Activated CD4-positive, alpha-beta T cell treated with anti-CD3 and anti-CD28 coated beads, Interleukin-2, amount 50 U/mL, for 1 hour (primary cell): ENCODE measurements around the gene CLCNKA.
"Not testable (repeated sequence)": the region's sequence is repeated elsewhere in the genome, so short reads cannot be mapped to it uniquely, and the experiment has no call there.

Experiments
- DNase-seq: peaks from one replicate; pipeline ENCODE4 v3.0.0-alpha.2; 2020

Gene CLCNKA

DNA sequence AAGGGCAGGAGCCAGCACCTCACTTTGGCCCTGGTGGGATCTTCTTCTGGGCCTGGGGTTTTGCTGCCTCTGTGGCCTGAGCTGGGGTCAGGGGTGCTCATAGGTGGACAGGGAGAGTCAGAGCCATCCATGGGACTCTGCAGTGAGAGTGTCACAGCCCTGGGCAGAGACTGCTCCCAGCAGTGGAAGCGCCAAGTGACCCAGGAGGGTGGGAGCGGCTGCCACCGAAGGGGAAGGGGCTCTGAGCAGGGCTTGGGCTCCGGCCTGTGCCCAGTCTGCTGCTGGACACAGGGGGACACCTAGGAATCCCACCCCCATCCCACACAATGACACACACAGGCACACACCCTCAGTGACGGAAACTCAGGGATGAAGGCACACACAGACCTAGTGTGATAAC lies 22.1 kb downstream of the CLCNKA start:
- DNase-seq, result no peak

DNA sequence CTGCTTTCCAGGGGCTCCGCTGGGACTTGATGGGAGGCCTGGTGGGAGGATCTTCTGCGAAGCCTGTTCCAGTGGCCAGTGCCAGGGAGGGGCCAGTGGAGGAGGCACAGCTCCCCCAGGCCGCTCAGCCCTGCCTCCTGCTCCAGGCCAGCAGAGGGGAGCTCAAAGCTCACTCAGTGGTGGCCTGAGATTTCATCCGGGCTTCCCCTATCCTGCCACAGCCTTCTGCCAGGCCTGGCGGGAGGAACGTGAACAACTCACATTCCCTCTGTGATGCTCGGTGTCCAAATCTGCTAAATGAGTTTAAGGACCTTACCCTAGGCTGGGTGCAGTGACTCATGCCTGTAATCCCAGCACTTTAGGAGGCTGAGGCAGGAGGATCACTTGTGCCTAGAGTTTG lies 25.0 kb downstream of the CLCNKA start:
- DNase-seq, result no peak

DNA sequence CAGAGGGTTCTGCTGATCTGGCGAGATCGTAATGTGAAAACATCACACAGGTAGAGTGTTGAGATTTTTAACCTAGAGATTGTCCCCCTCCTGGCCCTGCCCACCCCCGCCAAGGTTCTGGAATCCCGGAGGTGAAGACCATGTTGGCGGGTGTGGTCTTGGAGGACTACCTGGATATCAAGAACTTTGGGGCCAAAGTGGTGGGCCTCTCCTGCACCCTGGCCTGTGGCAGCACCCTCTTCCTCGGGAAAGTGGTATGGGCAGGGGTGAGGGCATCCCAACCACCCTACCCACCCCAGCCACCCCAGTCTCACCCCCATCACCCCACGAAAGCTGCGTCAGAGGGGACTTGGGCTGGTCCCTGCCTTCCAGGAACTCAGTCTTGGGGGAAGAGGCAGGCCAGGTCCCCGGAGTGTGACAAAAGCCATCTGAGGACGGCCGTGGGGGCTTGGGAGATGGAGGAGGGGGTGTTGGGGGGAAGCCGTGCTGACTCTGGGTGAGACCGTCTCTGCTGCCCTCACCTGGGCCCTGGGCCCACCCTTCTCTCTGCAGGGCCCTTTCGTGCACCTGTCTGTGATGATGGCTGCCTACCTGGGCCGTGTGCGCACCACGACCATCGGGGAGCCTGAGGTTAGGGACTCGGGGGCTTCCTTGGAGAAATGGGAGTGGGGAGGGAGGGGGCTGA lies 26.1 kb downstream of the CLCNKA start:
- DNase-seq, result no peak

DNA sequence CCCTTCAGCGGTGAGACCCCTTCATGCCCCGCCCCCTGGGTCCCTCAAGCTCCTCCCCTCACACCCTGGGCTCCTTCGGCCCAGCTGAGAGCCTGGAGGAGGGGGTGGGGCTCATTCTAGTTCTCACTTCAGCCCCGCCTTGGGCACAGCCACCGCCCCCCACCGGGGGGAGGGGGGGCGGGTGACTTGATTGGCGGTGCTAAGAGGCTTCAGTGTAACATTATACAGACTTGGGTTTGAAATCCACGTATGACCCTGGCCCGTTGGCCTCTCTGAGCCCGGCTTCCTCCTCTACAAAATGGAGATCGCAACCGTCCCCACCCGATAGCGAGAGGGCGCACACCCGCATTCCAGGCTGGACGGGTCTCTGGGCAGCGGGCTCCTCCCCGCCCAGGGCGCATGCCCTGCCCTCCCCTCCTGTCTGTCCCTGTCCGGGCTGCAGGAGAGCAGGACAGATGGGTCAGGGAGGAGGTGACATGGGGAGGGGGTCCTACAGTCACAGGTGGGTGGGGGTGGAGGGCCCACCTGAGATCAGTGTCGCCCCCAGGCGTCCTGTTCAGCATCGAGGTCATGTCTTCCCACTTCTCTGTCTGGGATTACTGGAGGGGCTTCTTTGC lies 26.8 kb downstream of the CLCNKA start:
- DNase-seq, result peak; percentile 10

DNA sequence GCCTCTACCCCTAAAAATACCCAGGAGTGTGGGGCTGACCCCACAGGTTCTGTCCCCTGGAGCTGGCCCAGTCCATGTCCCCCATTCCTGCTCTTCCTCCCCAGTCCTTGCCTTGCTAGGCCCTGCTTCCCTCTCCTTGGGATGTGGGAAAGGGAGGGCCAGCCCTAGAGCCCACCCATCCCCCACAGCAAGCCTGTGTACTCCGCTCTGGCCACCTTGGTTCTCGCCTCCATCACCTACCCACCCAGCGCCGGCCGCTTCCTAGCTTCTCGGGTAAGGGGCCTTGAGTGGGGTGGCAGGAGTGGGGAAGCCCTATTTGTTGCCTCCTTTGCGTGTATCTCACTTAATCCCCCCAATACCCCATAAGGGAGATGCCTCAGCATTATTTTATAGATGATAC lies 28.5 kb downstream of the CLCNKA start:
- no peak for DNase-seq

DNA sequence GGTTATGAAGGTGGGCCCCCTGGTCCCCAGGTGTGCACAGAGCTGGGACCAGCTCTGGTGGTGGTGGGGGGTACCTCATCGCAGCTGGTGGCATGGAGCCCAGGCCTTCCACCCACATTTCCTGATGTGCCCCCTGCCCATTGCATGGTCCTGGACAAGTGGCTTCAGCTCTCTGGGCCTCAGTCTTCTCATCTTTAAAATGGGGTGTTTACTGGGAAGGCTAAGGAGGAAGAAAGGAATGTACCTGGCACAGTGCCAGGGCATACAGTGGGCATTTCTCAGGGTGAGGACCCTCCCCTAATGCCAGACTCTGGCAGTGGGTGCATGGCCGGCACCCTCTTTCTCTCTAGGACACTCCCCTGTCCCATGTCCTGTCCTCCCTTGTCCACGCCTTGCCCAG lies 29.2 kb downstream of the CLCNKA start:
- DNase-seq, result no peak

DNA sequence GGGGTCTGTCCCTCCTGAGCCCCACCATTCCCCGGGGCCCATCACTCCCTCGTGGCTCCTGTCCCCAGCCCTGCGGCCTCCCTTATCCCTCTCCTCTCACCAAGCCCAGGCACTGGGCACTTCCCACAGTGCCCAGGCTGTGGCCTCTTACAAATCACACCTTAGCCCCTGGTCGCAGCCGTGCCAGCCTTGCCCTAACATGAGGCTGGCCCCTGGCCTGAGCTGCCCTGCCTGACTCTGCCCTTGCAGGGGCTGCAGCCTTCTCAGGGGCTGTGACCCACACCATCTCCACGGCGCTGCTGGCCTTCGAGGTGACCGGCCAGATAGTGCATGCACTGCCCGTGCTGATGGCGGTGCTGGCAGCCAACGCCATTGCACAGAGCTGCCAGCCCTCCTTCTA lies 30.1 kb downstream of the CLCNKA start:
- not testable (repeated sequence) for DNase-seq

DNA sequence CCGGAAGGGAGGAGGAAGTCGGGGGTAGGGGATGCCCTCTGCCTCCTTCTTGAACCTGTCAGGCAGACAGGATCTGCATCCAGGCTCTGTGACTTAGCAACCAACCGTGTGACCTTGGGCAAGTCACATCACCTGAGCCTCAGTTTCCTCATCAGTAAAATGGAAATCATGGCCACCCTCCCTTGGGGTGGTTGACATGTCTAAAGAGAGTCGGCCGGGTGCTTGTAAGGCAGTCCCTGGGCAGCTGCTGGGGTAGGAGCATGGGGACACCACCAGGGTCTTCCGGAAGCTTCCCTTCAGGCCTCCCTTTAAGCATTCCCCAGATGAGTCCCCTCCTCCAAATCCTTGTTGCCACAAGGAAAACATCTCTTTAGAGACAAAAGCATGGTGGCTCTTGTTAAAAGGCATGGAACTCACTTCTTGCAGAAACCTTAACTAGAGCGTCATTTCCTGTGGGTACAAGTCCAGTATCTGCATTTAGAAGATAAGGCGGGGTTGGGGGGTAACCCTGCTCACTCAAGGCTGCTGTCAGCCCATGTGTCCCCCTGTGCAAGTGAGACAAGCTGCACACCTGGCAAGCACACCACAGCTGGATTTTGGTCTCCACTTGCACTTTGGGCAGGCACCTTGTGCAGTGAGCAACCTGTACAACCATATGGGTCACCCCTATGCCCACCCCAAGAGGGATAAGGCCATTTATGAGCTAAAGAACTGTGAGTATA lies 32.1 kb downstream of the CLCNKA start:
- DNase-seq, result no peak

DNA sequence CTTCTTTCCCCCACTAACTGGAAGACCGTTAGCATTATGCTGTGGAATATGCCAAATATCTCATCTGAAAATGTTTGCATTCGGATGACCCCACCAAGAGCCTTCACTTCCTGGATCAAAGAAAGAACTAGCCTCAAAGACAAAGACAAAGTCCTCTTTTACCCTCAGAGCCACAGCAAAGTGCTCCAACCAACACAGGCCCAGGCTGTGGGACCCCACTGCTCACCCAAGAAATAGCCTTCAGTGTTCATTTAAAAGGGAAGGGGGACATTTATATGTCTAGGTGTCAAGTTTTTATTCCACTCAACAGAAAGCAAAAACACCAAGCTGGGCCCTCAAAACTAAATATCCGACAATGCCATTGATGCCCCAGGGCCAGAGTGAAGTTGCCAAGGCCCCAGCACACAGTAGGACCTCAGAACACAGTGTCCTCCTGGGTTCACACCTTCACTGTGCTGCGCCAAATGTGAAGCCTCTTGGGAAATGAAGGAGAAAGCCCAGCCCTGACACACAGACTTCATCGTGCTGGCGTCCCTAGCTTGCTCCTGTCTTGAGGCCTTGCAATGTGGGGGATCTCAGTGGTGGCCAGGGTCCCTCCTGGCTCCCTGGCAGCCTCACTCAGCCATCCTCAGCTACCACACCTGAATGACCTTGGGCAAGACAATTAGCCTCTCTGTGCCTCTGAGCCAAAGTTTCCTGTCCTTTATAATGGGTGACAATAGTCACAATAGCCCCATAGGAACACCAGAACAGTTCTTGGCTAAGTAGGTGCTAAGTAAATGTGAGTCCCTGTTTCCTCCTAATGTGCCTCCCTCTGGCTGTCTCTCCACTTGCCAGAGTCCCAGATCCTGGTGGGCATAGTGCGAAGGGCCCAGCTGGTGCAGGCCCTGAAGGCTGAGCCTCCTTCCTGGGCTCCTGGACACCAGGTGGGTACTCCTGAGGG lies 33.0 kb downstream of the CLCNKA start:
- no peak for DNase-seq

DNA sequence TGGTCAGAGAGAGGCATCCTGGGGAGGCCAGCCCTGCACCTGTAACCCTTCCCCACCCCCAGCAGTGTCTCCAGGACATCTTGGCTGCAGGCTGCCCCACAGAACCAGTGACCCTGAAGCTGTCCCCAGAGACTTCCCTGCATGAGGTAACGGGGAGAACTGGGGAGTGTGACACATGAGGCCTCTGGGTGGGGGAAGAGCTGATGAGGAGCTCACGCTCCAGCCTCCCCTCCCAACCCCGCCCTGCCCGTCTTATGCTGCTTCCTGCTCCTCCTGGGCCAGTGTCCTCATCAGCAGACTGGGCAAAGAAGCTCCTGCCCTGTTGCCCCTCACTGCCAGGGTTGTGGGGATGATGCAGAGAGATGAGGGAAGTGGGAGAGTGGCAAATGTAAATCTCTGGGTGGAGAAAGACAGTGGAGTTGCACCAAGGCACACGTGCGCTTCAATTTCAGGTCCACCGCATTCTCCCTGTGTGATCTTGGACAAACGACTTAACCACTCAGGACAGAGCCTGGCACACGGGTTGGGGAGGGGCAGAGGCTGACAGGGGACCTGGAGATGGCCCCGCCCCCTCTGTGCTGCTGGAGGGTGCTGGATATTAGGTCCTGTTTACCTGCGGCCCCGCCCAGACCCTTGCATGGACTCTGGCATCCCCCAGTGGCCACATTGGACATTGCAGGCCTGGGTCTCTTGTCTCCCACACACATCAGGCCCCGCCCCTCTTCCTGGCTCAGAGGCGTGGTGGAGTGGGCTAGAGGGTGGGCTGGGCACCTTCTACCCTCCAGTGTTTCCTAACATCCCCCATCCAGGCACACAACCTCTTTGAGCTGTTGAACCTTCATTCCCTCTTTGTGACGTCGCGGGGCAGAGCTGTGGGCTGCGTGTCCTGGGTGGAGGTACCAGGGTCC lies 34.0 kb downstream of the CLCNKA start:
- peak; percentile 69 for DNase-seq

DNA sequence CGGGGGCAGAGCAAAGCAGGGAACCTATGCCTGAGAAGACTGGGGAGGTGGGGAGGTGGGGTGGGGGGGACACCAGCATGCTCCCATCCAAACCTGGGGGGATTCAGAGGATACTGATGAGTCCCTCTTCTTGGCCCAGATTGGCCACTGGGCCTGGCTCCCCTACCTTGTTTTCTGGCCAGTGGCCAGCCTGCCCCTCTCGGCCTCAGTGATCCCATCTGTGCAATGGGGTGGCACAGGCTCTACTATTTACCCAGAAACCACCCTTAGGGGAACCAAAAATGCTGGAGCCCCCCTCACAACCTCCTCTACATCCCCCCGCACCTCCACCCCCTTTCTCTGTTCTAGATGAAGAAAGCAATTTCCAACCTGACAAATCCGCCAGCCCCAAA lies 34.7 kb downstream of the CLCNKA start:
- DNase-seq, result not testable (repeated sequence)

DNA sequence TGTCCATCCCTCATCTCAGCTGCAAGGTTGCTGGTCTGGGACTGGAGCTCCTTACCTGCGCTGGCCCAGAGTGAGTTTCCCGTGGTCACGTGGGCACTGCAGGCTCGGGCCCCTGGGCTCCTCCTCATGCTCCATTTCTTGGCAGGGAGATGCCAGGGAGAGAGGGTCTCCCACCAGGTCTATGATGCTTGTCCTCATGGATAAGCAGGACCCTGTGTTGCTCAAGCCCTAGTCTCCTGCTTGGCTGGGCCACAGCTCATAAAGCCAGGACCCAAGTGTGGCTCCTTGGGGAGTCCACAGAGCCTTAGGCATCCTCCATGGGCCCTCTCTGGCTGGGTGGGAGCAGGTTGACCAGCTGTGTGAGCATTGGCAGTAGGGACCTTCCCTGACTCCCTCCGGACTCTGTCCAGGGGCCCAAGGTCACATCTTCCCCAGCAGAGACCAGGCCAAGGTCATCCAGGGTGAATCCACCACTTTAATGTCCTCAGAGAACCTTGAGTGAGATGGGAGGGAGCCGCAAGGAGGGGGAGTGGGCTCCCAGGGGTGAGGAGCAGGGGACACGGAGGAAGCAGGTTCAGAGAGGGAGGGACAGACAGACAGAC lies 35.6 kb downstream of the CLCNKA start:
- DNase-seq, result not testable (repeated sequence)

DNA sequence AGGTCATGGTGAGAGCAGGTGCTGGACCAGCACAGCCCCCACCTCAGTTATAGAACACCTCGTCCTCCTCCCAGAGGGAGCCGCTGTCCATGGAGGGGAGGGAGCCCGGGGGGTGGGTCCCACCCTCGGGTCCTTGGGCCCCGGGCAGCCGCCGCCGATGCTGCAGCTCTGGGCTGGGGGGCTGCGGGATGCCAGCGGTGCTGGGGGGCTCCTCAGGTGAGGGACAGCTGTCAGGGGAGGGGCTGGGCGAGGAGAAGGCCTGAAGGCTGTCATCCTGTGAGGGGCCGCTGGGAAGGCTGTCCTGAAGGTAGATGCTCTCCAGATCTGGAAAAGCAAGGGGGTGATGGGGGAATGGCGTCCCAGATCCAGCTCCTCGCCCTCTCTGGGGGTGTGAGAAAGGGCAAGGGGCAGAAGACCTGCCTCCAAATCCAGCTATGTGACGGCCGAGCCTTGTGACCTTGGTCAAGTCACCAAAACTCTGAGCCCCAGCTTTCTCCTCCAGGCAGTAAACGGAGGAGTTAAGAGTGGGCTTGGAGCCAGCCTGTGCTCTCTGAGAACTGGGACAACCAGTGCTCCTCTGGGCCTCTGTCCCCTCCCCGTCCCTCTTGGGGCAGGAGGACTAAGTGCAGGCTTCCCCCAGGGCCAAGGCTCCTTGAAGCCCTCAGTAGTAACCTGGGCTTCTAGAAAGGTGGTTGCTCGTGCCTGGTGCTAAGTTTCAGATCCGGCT lies 36.7 kb downstream of the CLCNKA start:
- DNase-seq, result not testable (repeated sequence)

DNA sequence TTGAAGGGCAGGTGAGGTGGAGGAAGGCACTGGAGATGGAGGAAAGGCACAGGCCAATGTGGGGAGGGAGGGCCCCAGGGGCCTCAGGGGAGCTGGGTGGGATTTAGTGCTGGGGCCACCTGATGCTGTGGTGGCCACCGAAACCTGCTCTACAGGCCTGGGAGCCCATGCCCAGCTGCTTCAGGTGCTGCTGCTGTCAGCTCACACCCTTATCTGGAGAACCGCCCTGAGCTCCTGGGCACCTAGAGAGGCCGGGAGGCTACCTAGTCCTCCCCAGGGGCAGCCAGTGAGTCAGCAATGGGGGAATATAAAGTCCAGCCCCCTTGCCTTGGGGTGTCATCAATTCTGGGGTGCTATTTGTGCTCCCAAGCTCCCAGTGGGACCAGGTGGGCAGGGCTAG lies 39.4 kb downstream of the CLCNKA start:
- DNase-seq, result no peak

DNA sequence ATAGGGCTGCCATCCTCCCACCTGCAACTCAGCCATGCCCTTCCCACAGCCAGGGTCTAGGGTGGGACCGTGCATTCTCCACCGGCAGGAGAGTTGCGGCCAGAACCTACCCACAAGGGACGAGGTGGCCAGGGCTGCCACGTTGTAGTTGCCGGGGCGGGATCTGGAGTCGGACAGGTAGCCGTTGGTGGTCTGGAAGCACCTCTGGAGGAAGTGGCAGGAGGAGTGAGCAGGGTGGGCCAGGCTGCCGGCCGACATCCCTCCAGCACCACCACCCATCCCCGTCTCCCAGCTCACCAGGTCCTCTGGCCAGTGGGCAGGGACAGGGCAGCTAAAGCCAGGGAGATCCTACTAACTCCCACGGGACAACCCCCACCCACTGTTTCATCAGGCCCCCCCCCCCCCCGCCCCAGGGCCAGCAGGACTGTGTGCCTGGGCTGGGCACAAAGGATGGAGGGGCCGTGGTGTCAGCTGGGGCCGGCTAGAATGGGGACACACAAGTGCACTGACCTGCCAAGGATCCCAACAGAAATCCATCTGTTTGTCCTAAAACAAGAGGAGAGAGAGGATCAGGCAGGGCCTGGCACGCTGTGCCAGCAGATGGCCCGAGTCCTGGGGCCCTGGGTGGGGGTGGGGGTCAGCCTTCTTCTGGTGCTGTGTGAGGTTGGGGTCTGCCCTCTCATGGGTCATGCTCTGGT lies 40.3 kb downstream of the CLCNKA start:
- DNase-seq, result not testable (repeated sequence)

DNA sequence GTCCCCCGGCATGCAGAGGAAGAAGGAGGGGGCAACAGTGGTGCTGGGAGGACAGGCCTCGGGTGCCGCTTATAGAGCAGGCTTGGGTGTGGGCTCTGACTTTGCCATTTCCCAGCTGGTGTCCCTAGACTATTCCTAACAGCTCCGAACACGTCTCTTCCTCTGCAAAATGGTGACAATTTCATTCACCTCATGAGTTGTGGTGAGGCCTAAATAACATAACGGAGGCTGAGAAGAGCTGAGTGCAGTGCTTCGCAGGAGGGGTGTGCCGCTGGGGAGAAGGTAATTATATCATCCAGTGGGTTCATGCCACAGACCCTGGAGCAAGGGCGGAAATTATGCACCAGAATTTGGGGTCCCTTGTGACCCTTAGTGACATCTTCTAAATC lies 40.8 kb downstream of the CLCNKA start:
- DNase-seq, result not testable (repeated sequence)

DNA sequence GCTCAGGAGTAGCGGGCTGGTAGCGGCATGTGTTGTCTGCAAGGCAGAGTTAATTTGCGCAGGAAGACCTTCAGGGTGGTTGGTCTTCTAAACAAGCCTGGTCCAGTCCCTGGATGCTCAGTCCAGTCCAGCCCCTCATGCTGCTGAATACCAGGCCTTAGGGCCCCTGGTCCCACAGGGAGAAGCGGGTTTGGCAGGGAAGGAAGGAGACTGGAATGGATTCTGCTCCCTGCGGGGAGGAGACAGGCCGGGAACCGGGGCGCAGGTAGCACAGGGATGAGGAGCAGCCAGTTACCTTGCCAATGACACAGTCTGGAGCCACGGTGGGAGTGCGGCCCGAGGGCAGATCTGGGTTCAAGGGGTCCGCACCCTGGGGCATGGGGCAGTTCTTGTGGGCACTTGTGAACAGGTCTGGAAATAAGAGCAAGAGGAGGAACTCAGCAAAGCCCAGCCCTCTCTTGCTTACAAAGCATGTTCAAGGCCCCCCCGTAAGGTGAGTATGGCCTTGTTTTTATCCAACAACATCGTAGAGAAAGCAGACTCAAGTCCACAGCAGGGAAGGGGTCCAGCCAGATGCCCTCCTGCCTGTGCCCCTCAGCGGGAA lies 41.5 kb downstream of the CLCNKA start:
- no peak for DNase-seq

DNA sequence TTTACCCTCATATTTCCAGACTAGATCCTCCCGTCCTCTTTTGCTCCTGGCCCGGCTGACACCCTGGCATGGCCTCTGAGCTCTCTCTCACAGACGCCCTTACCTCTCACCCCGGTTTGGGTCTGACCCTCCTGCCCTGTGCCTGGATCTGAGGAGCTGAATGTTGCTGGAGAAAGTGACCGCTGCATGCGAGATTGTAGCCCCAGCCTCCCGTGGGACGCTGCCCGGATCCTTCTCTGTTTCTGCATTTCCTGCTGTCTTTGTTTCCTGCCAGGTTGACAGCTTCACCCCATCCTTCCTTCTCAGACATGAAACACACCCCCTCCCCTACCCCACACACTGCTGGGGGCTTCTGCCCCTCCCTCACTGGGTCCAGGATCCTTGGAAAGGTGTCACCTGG lies 42.1 kb downstream of the CLCNKA start:
- no peak for DNase-seq

DNA sequence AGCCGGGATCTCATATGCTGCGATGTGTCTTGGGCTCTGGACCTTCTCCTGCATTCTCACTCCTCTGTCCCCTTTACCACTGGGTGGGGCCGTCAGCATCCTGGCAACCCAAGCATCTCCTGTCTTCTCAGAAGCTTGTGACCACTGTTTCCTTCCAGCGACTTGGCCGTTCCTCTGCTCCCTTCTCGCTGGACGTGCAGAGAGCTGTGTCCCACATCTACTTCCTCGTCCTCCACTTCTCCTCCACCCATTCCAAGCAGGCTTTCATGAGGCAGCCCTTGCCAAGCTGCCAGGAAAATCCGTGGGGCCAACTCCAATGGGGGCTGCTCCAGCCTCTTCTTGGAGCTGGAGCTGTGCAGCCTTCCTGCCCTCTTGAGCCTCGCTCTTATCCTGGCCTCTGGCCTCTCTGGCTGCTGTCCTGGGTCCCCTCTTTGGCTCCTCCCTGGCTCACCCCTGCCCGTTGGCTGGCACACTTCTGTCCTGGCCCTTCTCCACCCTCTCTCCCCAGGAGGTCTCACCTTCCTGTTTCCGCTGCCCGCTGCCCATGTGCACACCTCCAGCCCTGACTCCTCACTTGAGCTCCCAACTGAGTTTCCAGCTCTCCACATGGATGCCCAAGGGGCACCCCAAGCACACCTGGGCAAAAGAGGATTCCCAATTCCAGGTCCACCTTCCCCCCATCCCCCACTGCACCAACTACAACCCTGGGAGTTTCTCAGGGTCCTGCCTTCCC lies 42.9 kb downstream of the CLCNKA start:
- no peak for DNase-seq
